ENCODE data around the gene PPP1R10.
"Not testable (repeated sequence)": the region's sequence is repeated elsewhere in the genome, so short reads cannot be mapped to it uniquely, and the experiment has no call there.

The PPP1R10 gene

GRCh38 chr6:30616811-30617564, at the start of gene PPP1R10:
Gene PPP1R10 (minus strand): TSS chr6:30617243. CDS start chr6:30609944, 7,299 bp downstream.
- DNase-seq (ENCODE audit: low spot score), result peak; percentile 100

- not testable (repeated sequence) for DNase-seq (ENCODE audit: low spot score)
Observed at GRCh38 chr6:30666300-30666699, 49.3 kb upstream of the PPP1R10 start.

- DNase-seq (ENCODE audit: low spot score), result no peak
Observed at GRCh38 chr6:30664994-30665767, 48.1 kb upstream of the PPP1R10 start.

GRCh38 chr6:30657922-30658321, 40.9 kb upstream of the PPP1R10 start:
- not testable (repeated sequence) for DNase-seq (ENCODE audit: low spot score)

GRCh38 chr6:30657454-30657853, 40.4 kb upstream of the PPP1R10 start:
- no peak for DNase-seq (ENCODE audit: low spot score)

- DNase-seq (ENCODE audit: low spot score), result no peak
Observed at GRCh38 chr6:30656513-30656912, 39.5 kb upstream of the PPP1R10 start.

GRCh38 chr6:30655743-30656094, 38.7 kb upstream of the PPP1R10 start:
- DNase-seq (ENCODE audit: low spot score), result no peak

GRCh38 chr6:30654798-30655742, 38.0 kb upstream of the PPP1R10 start:
- no peak for DNase-seq (ENCODE audit: low spot score)

GRCh38 chr6:30651143-30651542, 34.1 kb upstream of the PPP1R10 start:
- no peak for DNase-seq (ENCODE audit: low spot score)

GRCh38 chr6:30647242-30648116, 30.4 kb upstream of the PPP1R10 start:
- DNase-seq (ENCODE audit: low spot score), result peak; percentile 61

GRCh38 chr6:30646450-30647241, 29.6 kb upstream of the PPP1R10 start, which contains the start of gene C6orf136:
Gene C6orf136 (plus strand): TSS chr6:30647133. CDS start chr6:30647232, 99 bp downstream.
- peak; percentile 95 for DNase-seq (ENCODE audit: low spot score)

GRCh38 chr6:30645989-30646388, 28.9 kb upstream of the PPP1R10 start:
- DNase-seq (ENCODE audit: low spot score), result no peak

- no peak for DNase-seq (ENCODE audit: low spot score)
Observed at GRCh38 chr6:30644769-30645168, 27.7 kb upstream of the PPP1R10 start.

- no peak for DNase-seq (ENCODE audit: low spot score)
Observed at GRCh38 chr6:30643656-30644055, 26.6 kb upstream of the PPP1R10 start.

- no peak for DNase-seq (ENCODE audit: low spot score)
Observed at GRCh38 chr6:30641048-30641447, 24.0 kb upstream of the PPP1R10 start.

GRCh38 chr6:30640481-30640880, 23.4 kb upstream of the PPP1R10 start:
- no peak for DNase-seq (ENCODE audit: low spot score)

GRCh38 chr6:30635834-30636233, 18.8 kb upstream of the PPP1R10 start:
- DNase-seq (ENCODE audit: low spot score), result no peak

- peak; percentile 85 for DNase-seq (ENCODE audit: low spot score)
Observed at GRCh38 chr6:30626484-30627366, 9.7 kb upstream of the PPP1R10 start, which contains the start of gene ATAT1. Gene ATAT1 (plus strand): TSS chr6:30626874.

GRCh38 chr6:30625511-30625910, 8.5 kb upstream of the PPP1R10 start:
- no peak for DNase-seq (ENCODE audit: low spot score)

Measured in CD4-positive, alpha-beta T cell treated with Interleukin-6 at 100 ng/mL for 8 hours (primary cell).